ENCODE measurements around the gene SCIMP.
A peak's percentile ranks its signal among the peaks of the same experiment; 100 is the strongest.
"Not testable (repeated sequence)": the region's sequence is repeated elsewhere in the genome, so short reads cannot be mapped to it uniquely, and the experiment has no call there.

Gene SCIMP

DNA sequence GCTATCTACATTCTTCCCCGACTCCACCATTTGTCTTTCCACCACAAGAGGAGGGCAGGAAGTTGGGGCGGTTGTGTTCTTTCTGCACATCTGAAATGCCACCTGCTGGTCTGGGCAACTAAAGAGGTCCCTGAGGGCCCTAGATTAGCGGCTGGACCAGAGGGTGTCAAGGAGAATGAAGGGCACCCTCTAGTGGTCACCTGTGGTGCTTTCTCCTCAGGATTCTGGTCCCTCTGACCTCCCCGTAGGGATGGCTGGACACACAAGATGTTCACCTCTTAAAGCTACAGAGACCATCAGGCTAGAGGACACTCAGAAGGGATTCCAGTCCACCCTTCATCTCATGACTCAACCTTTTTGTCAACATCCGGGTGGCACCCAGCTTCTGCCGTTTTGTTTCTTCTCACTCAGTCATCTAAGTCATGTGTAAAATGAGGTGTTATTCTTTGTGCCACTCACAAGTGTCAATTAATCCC is 2.9 kb upstream of the SCIMP start:
- DNase-seq, result peak; percentile 31 to 44

DNA sequence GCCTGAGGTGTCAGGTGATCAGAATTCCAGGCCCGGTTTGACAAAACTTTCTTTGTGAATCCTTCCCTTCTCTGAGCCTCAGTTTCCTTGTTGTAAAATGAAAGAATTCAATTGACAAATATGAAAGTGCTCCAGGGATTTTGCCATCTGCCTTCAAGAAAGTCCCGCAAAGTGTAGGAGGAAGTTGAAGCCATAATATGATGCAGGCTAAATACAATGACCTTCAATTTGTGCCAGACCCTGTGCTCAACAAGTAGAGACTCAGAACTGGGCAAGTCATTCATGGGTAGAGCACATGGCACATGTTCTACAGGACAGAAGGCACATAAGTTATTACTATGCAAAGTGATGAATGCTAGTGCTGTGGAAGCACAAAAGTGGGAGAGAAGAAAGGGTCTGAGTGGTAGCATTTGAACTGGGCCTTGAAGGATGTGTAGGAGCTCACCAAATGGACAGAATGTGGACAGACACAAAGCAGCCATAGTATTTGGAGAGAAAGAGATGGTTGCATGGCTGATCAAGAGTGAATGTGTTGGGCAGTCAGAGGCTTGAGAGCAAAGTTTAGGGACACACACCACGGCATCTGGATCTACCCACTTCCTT is 2.4 kb upstream of the SCIMP start:
- no peak for DNase-seq

GRCh38 chr17:5233492-5233891 is 1.2 kb downstream of the SCIMP start:
- DNase-seq, result not testable (repeated sequence)

DNA sequence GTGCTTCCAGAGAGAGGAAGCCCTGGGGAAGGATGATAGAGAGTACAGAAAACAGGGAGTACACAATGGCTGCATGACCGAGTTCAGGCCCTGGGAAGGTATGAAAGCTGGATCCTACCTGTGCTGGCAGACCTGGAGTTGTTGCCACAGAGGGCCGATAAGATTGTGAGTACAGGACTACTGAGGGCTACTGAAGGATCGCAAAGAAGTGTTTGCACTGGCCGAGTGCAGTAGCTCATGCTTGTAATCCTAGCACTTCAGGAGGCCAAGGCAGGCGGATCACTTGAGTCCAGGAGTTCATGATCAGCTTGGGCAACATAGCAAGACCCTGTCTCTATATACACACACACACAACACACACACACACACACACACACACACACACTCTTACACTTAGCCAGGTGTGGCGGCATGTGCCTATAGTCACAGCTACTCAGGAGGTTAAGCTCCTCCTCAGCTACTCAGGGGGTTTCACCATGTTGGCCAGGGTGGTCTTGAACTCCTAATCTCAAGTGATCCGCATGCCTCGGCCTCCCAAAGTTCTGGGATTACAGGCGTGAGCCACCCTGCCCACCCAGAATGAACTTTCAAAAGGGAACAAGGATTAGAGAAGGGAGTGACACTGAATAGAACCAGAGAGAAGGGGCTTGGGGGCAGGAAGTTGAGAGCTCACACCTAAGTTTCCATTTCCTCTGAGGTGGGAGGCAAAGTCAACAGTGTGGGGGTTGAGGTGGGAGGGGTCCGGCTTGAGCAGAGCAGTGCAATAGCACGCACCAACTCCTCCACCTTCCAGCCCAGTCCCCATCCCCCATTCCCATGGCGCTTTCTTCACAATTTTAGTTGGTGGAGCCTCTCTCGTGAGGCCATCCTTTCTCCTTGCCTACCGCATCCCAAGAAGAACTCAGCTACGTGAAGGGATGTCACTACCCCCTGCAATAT is 7.5 kb downstream of the SCIMP start:
- no peak for DNase-seq

GRCh38 chr17:5225668-5226457 is 8.8 kb downstream of the SCIMP start:
- DNase-seq, result no peak

- DNase-seq, result not testable (repeated sequence)
Observed at GRCh38 chr17:5221912-5222311, 12.7 kb downstream of the SCIMP start.

DNA sequence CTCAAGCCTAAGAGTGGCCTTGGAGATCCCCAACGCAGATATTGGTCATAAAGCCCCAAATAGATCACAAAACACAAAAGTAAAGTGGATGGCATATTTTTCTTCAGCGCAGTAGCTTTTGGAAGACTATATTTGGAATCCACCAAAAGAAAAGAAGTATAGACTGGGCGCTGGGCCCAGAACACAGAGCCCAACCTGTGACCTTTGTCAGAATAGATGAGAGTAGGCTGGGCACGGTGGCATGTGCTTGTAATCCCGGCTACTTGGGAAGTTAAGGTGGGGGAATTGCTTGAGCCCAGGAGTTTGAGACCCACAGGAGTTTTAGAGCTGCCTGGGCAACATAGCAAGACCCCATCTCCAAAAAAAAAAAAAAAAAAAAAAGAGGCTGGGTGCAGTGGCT is 14.6 kb downstream of the SCIMP start:
- DNase-seq, result no peak

- no peak for DNase-seq
Observed at GRCh38 chr17:5219536-5219935, 15.1 kb downstream of the SCIMP start.

DNA sequence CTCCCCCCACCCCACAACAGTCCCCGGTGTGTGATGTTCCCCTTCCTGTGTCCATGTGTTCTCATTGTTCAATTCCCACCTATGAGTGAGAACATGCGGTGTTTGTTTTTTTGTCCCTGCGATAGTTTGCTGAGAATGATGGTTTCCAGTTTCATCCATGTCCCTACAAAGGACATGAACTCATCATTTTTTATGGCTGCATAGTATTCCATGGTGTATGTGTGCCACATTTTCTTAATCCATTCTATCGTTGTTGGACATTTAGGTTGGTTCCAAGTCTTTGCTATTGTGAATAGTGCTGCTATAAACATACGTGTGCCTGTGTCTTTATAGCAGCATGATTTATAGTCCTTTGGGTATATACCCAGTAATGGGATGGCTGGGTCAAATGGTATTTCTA is 17.1 kb downstream of the SCIMP start:
- DNase-seq, result not testable (repeated sequence)

GRCh38 chr17:5211458-5211857 is 23.2 kb downstream of the SCIMP start:
- no peak for DNase-seq

DNA sequence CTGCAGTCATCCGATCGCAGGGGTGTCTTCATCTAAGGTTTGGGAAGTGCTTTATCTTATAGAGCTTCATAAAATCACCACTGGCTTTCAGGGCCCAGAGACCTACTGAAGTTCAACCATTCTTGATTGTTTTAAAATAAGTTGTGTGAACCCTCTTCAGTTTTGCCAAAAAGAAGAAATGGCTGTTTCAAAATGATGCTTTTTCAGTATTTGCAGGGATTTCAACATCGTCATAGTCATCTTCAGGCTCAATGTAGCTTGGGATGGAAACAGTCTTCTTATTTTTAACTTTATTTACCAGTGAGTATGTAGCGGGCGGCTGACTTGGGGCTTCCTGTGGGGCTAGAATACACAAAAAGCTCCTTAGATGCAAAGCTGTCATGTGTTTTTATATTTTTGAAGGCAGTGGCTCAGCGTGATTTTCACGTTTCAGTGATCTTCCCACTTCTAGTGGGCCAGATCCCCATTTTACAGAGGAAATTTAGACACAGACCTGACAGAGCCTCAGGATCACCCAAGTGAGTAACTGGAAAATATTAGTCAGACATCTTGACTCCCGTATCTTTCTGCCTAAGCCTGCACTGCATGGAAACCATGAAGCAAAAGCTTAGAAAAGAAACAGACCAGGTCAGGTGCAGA is 23.9 kb downstream of the SCIMP start:
- DNase-seq, result no peak

DNA sequence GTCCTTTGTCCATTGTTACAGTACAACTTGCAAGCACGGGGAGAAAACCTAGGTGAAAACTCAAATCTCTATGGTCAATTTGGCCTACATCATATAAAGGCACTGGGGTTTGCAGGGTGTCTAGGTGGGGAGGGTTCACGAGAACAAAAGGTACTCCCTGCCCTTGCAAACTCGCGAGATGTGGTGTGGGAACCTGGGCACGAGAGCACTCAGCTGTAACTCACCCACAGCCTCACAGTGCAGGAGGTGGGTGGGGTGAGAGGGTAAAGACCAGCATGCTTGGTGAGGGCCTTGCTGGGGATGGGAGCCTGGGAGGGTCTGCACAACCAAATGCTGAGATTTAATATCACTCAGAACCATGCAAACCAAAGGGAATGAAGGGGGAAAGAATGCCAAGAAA is 24.6 kb downstream of the SCIMP start:
- no peak for DNase-seq

DNA sequence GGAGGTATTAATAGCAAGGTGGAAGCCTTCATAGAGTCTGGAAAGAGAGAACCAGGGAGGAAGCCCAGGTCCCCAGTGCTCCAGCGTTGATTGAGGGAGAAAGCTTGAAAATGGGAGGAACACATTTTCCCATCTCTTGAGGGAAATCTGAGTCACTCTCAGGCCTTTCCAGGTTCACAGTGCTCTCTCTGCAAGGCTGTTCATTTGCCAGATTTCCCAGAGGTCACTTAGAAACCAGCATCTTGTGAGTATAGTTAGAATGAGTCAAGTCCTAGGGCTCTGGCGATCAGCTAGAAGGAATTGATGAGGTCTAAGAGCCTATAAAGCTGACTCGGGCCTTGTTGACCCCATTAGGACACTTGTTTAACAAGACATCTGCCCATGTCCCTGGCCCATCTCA is 25.3 kb downstream of the SCIMP start:
- no peak for DNase-seq

DNA sequence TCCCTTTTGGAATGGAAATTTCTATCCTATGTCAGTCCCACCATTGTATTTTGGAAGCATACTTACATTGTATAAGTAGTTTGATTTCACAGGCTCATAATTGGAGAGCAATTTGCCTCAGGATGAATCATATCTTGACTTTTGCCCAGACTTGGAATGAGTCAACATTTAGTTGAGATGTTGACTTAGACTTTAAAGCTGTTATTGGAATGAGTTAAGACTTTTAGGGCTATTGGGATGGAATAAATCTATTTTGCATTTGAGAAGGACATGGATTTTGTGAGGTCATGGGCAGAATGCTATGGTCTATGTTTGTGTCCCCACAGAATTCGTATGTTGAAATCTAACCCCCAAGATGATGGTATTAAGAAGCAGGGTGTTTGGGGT is 30.8 kb downstream of the SCIMP start:
- DNase-seq, result no peak

- DNase-seq, result no peak
Observed at GRCh38 chr17:5203178-5203907, 31.3 kb downstream of the SCIMP start.

DNA sequence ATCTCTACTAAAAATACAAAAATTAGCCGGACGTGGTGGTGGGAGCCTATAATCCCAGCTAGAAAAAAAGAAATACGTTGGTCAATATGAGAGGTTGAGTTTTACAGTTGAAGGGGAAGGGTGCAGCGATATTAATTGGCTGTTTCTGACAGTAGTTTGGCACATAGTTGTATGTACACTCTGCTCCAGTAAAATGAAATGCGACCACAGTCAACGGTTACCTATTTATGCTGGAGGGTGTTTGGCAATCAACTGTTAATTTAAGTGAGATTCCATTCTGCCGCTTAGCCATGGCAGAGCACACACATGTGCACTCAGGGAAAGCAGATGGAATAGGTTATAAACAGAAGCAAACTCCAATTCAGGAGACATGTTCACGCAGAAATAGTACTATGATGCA is 33.6 kb downstream of the SCIMP start:
- DNase-seq, result no peak

- no peak for DNase-seq
Observed at GRCh38 chr17:5200360-5200759, 34.3 kb downstream of the SCIMP start.

DNA sequence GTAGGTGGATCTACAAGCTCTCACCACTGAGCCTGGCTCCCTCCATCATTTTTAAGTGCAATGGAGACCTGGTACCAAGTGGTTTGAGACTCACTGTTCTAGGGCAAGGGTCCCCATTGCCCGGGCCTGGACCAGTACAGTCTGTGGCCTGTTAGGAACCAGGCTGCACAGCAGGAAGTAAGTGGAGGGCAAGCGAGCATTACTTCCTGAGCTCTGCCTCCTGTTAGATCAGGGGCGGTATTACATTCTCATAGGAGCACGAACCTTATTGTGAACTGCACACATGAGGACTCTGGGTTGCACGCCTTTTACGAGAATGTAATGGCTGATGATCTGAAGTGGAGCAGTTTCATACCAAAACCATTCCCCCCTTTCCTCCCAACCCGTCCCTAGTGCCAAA is 36.2 kb downstream of the SCIMP start:
- DNase-seq, result no peak

- DNase-seq, result no peak
Observed at GRCh38 chr17:5194346-5194745, 40.3 kb downstream of the SCIMP start.

- DNase-seq, result peak; percentile 57 to 59
Observed at GRCh38 chr17:5191541-5192417, 42.9 kb downstream of the SCIMP start, which contains the start of gene ZNF594. TSS of gene ZNF594 (minus strand) at chr17:5191868. CDS start at chr17:5184256, 7,612 bp downstream.

- no peak for DNase-seq
Observed at GRCh38 chr17:5184288-5184687, 50.4 kb downstream of the SCIMP start.

All from AML-193 (cell line).